Effector memory CD8-positive, alpha-beta T cell (primary cell): ENCODE data around the gene ARL6IP5.

ENCODE experiments used
- ATAC-seq: fragments of 150-1000 bp; cut with Tn5 transposase; replicated peaks from 2 replicates; pipeline ENCODE4 v1.10.0; 2021; ENCODE audit warnings: mild to moderate bottlenecking, moderate library complexity
- DNase-seq, 3 experiments: peaks; one replicate each; pipeline ENCODE4 v3.0.0; 2021
- H3K27ac Mint-ChIP-seq, 2 donors: one replicate each; pipeline ENCODE4 v1.8.0; 2022; ENCODE audit warnings: mild to moderate bottlenecking in 2 of 2, mixed read lengths in 2 of 2, moderate library complexity in 2 of 2
- H3K27me3 Mint-ChIP-seq, 2 donors: one replicate each; pipeline ENCODE4 v1.8.0; 2022; ENCODE audit warnings: mixed read lengths in 2 of 2
- H3K36me3 Mint-ChIP-seq: one replicate; pipeline ENCODE4 v1.8.0; 2022; ENCODE audit warnings: mild to moderate bottlenecking, moderate library complexity, mixed read lengths; ENCODE audit not compliant: insufficient read depth
- H3K4me1 Mint-ChIP-seq, 2 donors: one replicate each; pipeline ENCODE4 v1.8.0; 2022; ENCODE audit warnings: low read depth in 2 of 2, mixed read lengths in 2 of 2
- H3K4me3 Mint-ChIP-seq, 2 donors: one replicate each; pipeline ENCODE4 v1.8.0; 2022; ENCODE audit warnings: mild to moderate bottlenecking in 2 of 2, mixed read lengths in 2 of 2, moderate library complexity in 2 of 2
- H3K9me3 Mint-ChIP-seq, 2 donors: one replicate each; pipeline ENCODE4 v1.8.0; 2022; ENCODE audit warnings: mixed read lengths in 2 of 2
- total RNA-seq, 9 experiments: gene quantifications; one replicate each; lab custom pipeline; 2026; lab: John Stamatoyannopoulos, UW

ARL6IP5 gene
- total RNA-seq: 108 to 300 (median 149) reads per million in 9 experiments

- peak within 1 kb of the TSS; percentile 96 to 97 for H3K4me3 Mint-ChIP-seq
- peaks cover 10% of the 10 kb centered on the region for H3K36me3 Mint-ChIP-seq
- ATAC-seq: peak; percentile 67
Observed at GRCh38 chr3:69084326-69085167, at the start of gene ARL6IP5. ARL6IP5 (plus strand) TSS chr3:69084937; CDS start chr3:69085048, 111 bp downstream.

DNA sequence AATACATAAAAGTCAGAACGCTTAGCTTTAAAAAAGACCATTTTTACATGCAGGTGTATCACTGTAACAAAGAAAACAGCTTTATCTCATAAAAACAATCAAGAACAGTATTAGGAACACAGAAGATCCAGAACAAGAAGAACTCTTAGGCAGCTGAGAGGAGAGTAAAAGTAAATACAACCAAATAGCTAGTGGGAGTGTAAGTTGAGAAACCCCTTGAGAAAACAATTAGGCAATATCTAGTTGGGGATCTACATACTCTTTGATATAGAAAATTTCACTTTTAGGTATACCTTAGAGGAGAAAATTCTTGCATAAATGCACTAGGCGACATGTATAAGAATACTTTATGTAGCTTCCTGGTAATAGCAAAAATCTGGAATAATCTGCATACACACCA, 40.1 kb upstream of the ARL6IP5 start:
- Mint-ChIP-seq H3K27me3 (no peaks in the 10 kb centered on the region), H3K36me3 (peaks cover 80% of the 10 kb centered on the region), H3K27ac (peak overlapping the region; percentile 38 to 44), H3K4me3 (no peak overlapping the region), H3K4me1 (peaks cover 15 to 27% of the 10 kb centered on the region in 2 donors), H3K9me3 (no peaks in the 10 kb centered on the region)
- DNase-seq: no peak
- ATAC-seq: no peak

More at GRCh38 chr3:69084326-69085167, at the start of gene ARL6IP5:
- Mint-ChIP-seq H3K9me3 (no peaks in the 10 kb centered on the region), H3K27ac (peak within 1 kb of the TSS; percentile 95 to 96), H3K4me1 (peaks cover 39 to 62% of the 10 kb centered on the region in 2 donors), H3K27me3 (no peaks in the 10 kb centered on the region)
- peak; percentile 83 to 86 (median 84) for DNase-seq

DNA sequence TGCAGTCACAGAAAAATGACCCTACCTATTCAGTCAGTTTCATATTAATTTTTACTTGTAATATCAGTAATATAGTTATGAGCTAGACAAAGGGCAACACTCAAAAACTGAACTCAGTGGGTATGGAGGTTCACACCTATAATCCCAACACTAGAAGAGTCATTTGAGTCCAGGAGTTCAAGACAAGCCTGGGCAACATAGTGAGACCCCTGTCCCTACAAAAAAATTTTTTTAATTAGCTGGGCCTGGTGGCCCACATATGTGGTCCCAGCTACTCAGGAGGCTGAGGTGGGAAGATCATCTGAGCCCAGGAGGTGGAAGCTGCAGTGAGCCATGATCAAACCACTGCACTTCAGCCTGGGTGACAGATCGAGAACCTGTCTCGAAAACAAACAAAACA, 35.7 kb upstream of the ARL6IP5 start:
- peak overlapping the region; percentile 12 to 52 for H3K27ac Mint-ChIP-seq
- H3K9me3 Mint-ChIP-seq: no peaks in the 10 kb centered on the region
- H3K4me1 Mint-ChIP-seq: peaks cover 34 to 47% of the 10 kb centered on the region in 2 donors
- peaks cover 66% of the 10 kb centered on the region for H3K36me3 Mint-ChIP-seq
- peak overlapping the region; percentile 98 to 100 for H3K4me3 Mint-ChIP-seq
- no peak for DNase-seq
- H3K27me3 Mint-ChIP-seq: no peaks in the 10 kb centered on the region
- ATAC-seq: no peak

DNA sequence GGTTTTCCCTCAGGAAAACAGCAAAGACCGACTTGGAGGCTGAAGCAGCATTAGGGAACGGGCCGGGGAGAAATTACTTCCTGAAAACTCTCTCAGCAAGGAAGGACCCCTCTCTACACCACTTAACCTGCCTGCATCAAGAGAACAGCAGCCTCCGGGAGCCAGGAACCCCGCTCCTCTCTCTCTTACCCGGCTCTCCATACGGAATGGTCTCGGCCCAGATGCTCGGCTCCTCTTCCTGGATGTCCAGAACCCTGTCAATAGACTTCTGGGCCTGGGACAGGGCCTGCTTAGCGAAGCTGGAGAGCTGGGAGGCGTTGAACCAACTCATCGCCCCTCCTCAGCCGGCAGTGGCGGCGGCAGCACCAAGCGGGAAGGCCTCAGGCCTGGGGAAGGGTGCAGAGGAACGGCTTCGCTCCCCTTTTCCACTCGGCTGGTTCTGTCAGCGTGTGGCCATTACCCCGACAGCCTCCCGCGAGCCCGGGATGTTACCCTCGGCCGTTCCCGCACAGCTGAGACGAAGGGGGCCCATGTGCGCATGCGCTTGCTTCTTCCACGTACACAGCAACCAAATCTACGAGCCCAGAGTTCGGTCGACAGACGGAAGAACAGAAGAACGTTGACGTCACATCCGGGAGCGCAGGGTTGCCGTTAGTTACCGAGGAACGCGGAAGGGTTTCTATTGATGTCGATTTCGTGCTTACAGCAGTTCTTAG, 32.8 kb upstream of the ARL6IP5 start, which contains the start of gene TMF1:
Gene TMF1 (minus strand): TSS at position 578 of the 716 bp plus-strand sequence. CDS start 247 bp downstream, at position 331.
- H3K27me3 Mint-ChIP-seq: no peaks in the 10 kb centered on the region
- ATAC-seq: peak; percentile 90
- H3K9me3 Mint-ChIP-seq: no peaks in the 10 kb centered on the region
- H3K36me3 Mint-ChIP-seq: peaks cover 72% of the 10 kb centered on the region
- peaks cover 34 to 41% of the 10 kb centered on the region in 2 donors for H3K4me1 Mint-ChIP-seq
- peak within 1 kb of the TSS; percentile 99 to 100 for H3K27ac Mint-ChIP-seq
- peak within 1 kb of the TSS; percentile 98 to 100 for H3K4me3 Mint-ChIP-seq
- DNase-seq: peak; percentile 96 to 98 (median 96)

DNA sequence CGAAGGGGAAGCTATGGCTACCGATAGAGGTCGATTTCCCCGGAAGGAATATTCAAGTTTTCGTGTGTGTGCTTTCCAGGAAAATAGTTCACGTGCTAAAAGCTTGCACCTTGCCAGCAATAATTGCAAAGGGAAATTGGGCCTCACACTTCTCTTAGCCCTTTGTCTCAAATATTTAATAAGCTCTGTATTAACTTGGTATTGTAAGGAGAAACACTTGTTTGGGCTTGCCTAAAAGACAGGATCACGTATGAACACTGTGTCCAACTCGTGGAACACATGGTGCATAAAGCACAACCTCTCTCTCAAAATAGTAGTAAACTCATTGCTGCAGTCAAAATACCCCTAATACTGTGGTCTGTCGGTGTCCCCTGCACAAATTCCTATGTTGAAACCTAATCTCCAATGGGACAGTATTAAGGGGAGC, 32.3 kb upstream of the ARL6IP5 start:
- ATAC-seq: no peak
- Mint-ChIP-seq H3K27ac (peak overlapping the region; percentile 99 to 100), H3K4me3 (peak overlapping the region; percentile 98 to 100), H3K4me1 (peaks cover 30 to 37% of the 10 kb centered on the region in 2 donors), H3K36me3 (peaks cover 67% of the 10 kb centered on the region), H3K9me3 (no peaks in the 10 kb centered on the region), H3K27me3 (no peaks in the 10 kb centered on the region)
- no peak for DNase-seq

DNA sequence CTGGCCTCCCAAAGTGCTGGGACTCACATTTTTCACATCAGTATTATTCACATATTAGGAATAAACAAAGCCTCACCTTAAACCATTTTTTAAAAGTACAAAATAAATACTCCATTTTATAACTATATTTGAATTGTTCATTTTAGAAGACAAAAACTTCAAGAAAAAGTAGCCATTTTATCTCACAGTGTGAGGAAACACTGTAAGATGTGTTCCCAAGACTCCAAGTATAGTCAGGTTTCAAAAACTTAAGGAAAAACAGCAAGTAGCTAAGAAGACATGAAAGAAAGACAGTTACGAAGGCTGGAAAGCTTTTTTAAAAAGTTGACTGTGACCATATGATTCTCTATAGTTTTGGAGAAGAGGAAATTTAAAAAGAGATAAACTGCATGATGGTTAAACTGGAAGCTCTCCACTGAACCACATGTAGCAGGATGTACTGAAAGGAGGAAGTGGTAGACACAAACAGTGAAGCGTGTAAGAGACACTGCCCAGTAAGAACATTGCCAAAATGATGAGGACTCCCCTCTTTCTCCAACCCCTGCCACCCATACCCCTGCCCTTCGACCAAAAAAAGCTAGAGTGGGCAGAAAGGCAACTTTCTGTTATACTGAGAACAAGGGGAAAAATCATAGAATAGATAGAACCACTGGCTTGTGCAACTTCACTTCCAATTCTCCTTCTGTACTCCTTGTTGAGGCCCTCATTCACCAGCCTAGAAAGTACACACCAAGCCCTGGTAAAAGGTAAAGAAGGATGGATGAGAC, 26.4 kb upstream of the ARL6IP5 start:
- Mint-ChIP-seq H3K4me1 (peaks cover 14 to 22% of the 10 kb centered on the region in 2 donors), H3K36me3 (peaks cover 66% of the 10 kb centered on the region), H3K27ac (peak overlapping the region; percentile 86 to 88), H3K4me3 (peak overlapping the region; percentile 35 to 44), H3K27me3 (no peaks in the 10 kb centered on the region), H3K9me3 (no peaks in the 10 kb centered on the region)
- DNase-seq (no peak), ATAC-seq (peak; percentile 98)

- peak overlapping the region; percentile 35 to 44 for H3K4me3 Mint-ChIP-seq
- peak overlapping the region; percentile 86 to 88 for H3K27ac Mint-ChIP-seq
- H3K36me3 Mint-ChIP-seq: peaks cover 68% of the 10 kb centered on the region
- no peak for DNase-seq
- peaks cover 17 to 28% of the 10 kb centered on the region in 2 donors for H3K4me1 Mint-ChIP-seq
- H3K9me3 Mint-ChIP-seq: no peaks in the 10 kb centered on the region
- H3K27me3 Mint-ChIP-seq: no peaks in the 10 kb centered on the region
- ATAC-seq: peak; percentile 17
Observed at GRCh38 chr3:69058947-69059224, 25.9 kb upstream of the ARL6IP5 start.

DNA sequence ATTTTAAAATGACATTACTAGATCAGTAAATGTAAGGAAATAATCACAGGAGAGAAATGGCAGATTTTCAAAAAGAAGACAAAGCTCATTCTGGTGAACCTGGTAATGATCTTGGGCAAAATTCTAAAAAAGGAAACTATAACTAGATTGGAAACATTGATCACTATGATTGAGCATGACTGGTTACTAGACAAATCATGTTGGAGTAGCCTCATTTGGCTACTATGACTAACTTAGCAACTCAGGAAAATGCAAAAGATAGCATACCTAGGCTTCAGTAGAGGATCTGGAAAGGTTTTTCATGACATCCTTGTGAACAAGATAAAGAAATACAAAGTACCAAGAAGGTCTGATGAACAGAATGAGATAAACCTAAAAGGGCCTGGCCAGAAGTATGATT, 25.0 kb upstream of the ARL6IP5 start:
- Mint-ChIP-seq H3K27ac (peak overlapping the region; percentile 86 to 88), H3K9me3 (no peaks in the 10 kb centered on the region), H3K4me3 (no peak overlapping the region), H3K27me3 (no peaks in the 10 kb centered on the region), H3K4me1 (peaks cover 23 to 34% of the 10 kb centered on the region in 2 donors), H3K36me3 (peaks cover 69% of the 10 kb centered on the region)
- ATAC-seq (no peak), DNase-seq (no peak)

GRCh38 chr3:69063636-69064035, 21.1 kb upstream of the ARL6IP5 start:
- DNase-seq (no peak), ATAC-seq (no peak)
- H3K36me3 Mint-ChIP-seq: peaks cover 48% of the 10 kb centered on the region
- H3K4me3 Mint-ChIP-seq: peak overlapping the region; percentile 44 to 49
- no peaks in the 10 kb centered on the region for H3K9me3 Mint-ChIP-seq
- H3K4me1 Mint-ChIP-seq: peaks cover 23 to 41% of the 10 kb centered on the region in 2 donors
- peak overlapping the region; percentile 67 to 89 for H3K27ac Mint-ChIP-seq
- no peaks in the 10 kb centered on the region for H3K27me3 Mint-ChIP-seq

GRCh38 chr3:69065318-69065964, 19.3 kb upstream of the ARL6IP5 start:
- no peaks in the 10 kb centered on the region for H3K9me3 Mint-ChIP-seq
- peak overlapping the region; percentile 19 to 59 for H3K4me3 Mint-ChIP-seq
- ATAC-seq (peak; percentile 79), DNase-seq (no peak)
- peak overlapping the region; percentile 67 to 89 for H3K27ac Mint-ChIP-seq
- H3K36me3 Mint-ChIP-seq: peaks cover 51% of the 10 kb centered on the region
- peaks cover 13 to 28% of the 10 kb centered on the region in 2 donors for H3K4me1 Mint-ChIP-seq
- H3K27me3 Mint-ChIP-seq: no peaks in the 10 kb centered on the region

- H3K27ac Mint-ChIP-seq: peak overlapping the region; percentile 67 to 89
- H3K27me3 Mint-ChIP-seq: no peaks in the 10 kb centered on the region
- ATAC-seq (no peak), DNase-seq (no peak)
- H3K36me3 Mint-ChIP-seq: peaks cover 48% of the 10 kb centered on the region
- H3K4me3 Mint-ChIP-seq: peak overlapping the region in 1 of 2 donors; percentile 59
- no peaks in the 10 kb centered on the region for H3K9me3 Mint-ChIP-seq
- H3K4me1 Mint-ChIP-seq: peaks cover 18 to 30% of the 10 kb centered on the region in 2 donors
Observed at GRCh38 chr3:69066121-69066520, 18.6 kb upstream of the ARL6IP5 start.

GRCh38 chr3:69072928-69073327, 11.8 kb upstream of the ARL6IP5 start:
- no peaks in the 10 kb centered on the region for H3K9me3 Mint-ChIP-seq
- H3K36me3 Mint-ChIP-seq: peaks cover 51% of the 10 kb centered on the region
- H3K27ac Mint-ChIP-seq: peak overlapping the region in 1 of 2 donors; percentile 15
- H3K4me3 Mint-ChIP-seq: no peak overlapping the region
- no peaks in the 10 kb centered on the region for H3K27me3 Mint-ChIP-seq
- peaks cover 19 to 26% of the 10 kb centered on the region in 2 donors for H3K4me1 Mint-ChIP-seq
- ATAC-seq (no peak), DNase-seq (no peak)
